Measurements from ENCODE around the gene PIP5K1B.

Gene PIP5K1B

GRCh38 chr9:68769852-68770251, 64.8 kb downstream of the PIP5K1B start:
- no peaks in the 10 kb centered on the region for H3K9me2 ChIP-seq (replicated peaks; ENCODE audit: low read depth, low read length)
- no peak overlapping the region for H3K4me2 ChIP-seq (ENCODE audit: low read depth, low read length, poor library complexity, severe bottlenecking)
- H3K27me3 ChIP-seq (ENCODE audit: insufficient read depth, low read length, poor library complexity, severe bottlenecking): no peaks in the 10 kb centered on the region
- H3K9me3 ChIP-seq (ENCODE audit: insufficient read depth, low read depth, low read length): no peaks in the 10 kb centered on the region
- no peak overlapping the region for H3K9ac ChIP-seq (ENCODE audit: low read depth, low read length, poor library complexity, severe bottlenecking)
- no peaks in the 10 kb centered on the region for H3K4me1 ChIP-seq (ENCODE audit: insufficient read depth, low read length, poor library complexity, severe bottlenecking)
- no peaks in the 10 kb centered on the region for H4K20me1 ChIP-seq (ENCODE audit: insufficient read depth, low read length, poor library complexity, severe bottlenecking)
- no peaks in the 10 kb centered on the region for H3F3A ChIP-seq (ENCODE audit: low read depth)
- TF ChIP-seq CTCF (conservative IDR thresholded peaks at IDR 0.05; ENCODE audit: low read length) (no peak), EZH2phosphoT487 (IDR thresholded peaks at IDR 0.05; ENCODE audit: borderline replicate concordance) (no peak)
- H3K36me3 ChIP-seq (ENCODE audit: insufficient read depth, low read length): no peaks in the 10 kb centered on the region
- no peak overlapping the region for H3K4me3 ChIP-seq (ENCODE audit: low read length, poor library complexity, severe bottlenecking)
- no peaks in the 10 kb centered on the region for H3K79me2 ChIP-seq (ENCODE audit: insufficient read depth, low read length)
- H2AFZ ChIP-seq (ENCODE audit: low read length): no peak overlapping the region

- no peaks in the 10 kb centered on the region for H3K9me3 ChIP-seq (ENCODE audit: insufficient read depth, low read depth, low read length)
- H3K4me1 ChIP-seq (ENCODE audit: insufficient read depth, low read length, poor library complexity, severe bottlenecking): no peaks in the 10 kb centered on the region
- H3K36me3 ChIP-seq (ENCODE audit: insufficient read depth, low read length): no peaks in the 10 kb centered on the region
- TF ChIP-seq EZH2phosphoT487 (IDR thresholded peaks at IDR 0.05; ENCODE audit: borderline replicate concordance) (no peak), CTCF (conservative IDR thresholded peaks at IDR 0.05; ENCODE audit: low read length) (no peak)
- H3F3A ChIP-seq (ENCODE audit: low read depth): no peaks in the 10 kb centered on the region
- H3K27me3 ChIP-seq (ENCODE audit: insufficient read depth, low read length, poor library complexity, severe bottlenecking): no peaks in the 10 kb centered on the region
- H2AFZ ChIP-seq (ENCODE audit: low read length): no peak overlapping the region
- no peak overlapping the region for H3K4me2 ChIP-seq (ENCODE audit: low read depth, low read length, poor library complexity, severe bottlenecking)
- H3K79me2 ChIP-seq (ENCODE audit: insufficient read depth, low read length): no peaks in the 10 kb centered on the region
- H3K9me2 ChIP-seq (replicated peaks; ENCODE audit: low read depth, low read length): no peaks in the 10 kb centered on the region
- H4K20me1 ChIP-seq (ENCODE audit: insufficient read depth, low read length, poor library complexity, severe bottlenecking): no peaks in the 10 kb centered on the region
- no peak overlapping the region for H3K4me3 ChIP-seq (ENCODE audit: low read length, poor library complexity, severe bottlenecking)
- no peak overlapping the region for H3K9ac ChIP-seq (ENCODE audit: low read depth, low read length, poor library complexity, severe bottlenecking)
These were observed 66.3 kb downstream of the PIP5K1B start for GRCh38 chr9:68771376-68771775.

GRCh38 chr9:68775003-68775730, 70.1 kb downstream of the PIP5K1B start:
- no peak overlapping the region for H3K9ac ChIP-seq (ENCODE audit: low read depth, low read length, poor library complexity, severe bottlenecking)
- H2AFZ ChIP-seq (ENCODE audit: low read length): no peak overlapping the region
- no peak overlapping the region for H3K4me2 ChIP-seq (ENCODE audit: low read depth, low read length, poor library complexity, severe bottlenecking)
- TF ChIP-seq EZH2phosphoT487 (IDR thresholded peaks at IDR 0.05; ENCODE audit: borderline replicate concordance): no peak
- TF ChIP-seq CTCF (conservative IDR thresholded peaks at IDR 0.05; ENCODE audit: low read length): no peak
- H3F3A ChIP-seq (ENCODE audit: low read depth): no peaks in the 10 kb centered on the region
- peaks cover 11% of the 10 kb centered on the region; the same call in 1 of the 2 replicates for H3K79me2 ChIP-seq (ENCODE audit: insufficient read depth, low read length)
- H3K27me3 ChIP-seq (ENCODE audit: insufficient read depth, low read length, poor library complexity, severe bottlenecking): no peaks in the 10 kb centered on the region
- peaks cover 19% of the 10 kb centered on the region for H3K4me1 ChIP-seq (ENCODE audit: insufficient read depth, low read length, poor library complexity, severe bottlenecking)
- H3K4me3 ChIP-seq (ENCODE audit: low read length, poor library complexity, severe bottlenecking): no peak overlapping the region
- H3K9me3 ChIP-seq (ENCODE audit: insufficient read depth, low read depth, low read length): no peaks in the 10 kb centered on the region
- peaks cover under 1% of the 10 kb centered on the region for H4K20me1 ChIP-seq (ENCODE audit: insufficient read depth, low read length, poor library complexity, severe bottlenecking)
- H3K36me3 ChIP-seq (ENCODE audit: insufficient read depth, low read length): no peaks in the 10 kb centered on the region
- H3K9me2 ChIP-seq (replicated peaks; ENCODE audit: low read depth, low read length): no peaks in the 10 kb centered on the region

Measured in Loucy (cell line).